Sciatic nerve (tissue), 2 donors: ENCODE results near the gene LTBP3. TPM values are rescaled to one million over a fixed set of nuclear protein-coding genes. Genes with fewer than 3 reads are reported as not detected.

Experiments used
- ATAC-seq: fragments of 200-7000 bp; cut with Tn5 transposase; one replicate; pipeline ENCODE4 v1.9.1; 2020; ENCODE audit warnings: mild to moderate bottlenecking, moderate library complexity
- DNase-seq: peaks from one replicate; pipeline ENCODE4 v3.0.0-alpha.2; 2020; ENCODE audit warnings: low spot score
- intact Hi-C: fragments of 100-400 bp; cut with DNase I; formaldehyde crosslinking; loops from one replicate; pipeline ENCODE4 v1.14.2; 2022
- total RNA-seq: library from RNA; stranded (reverse); fragmentation: NEBNext Ultra II Directional; extraction: Animal tissue kit (Norgen Biotek cat#: 25700); gene quantifications from one replicate; pipeline ENCODE4 v1.2.1, GENCODE V29; 2021
- donor health status: DM: no; HTN: no; CAD: no.
- donor health status: DM: no; HTN: no; CAD: no.

Gene LTBP3
- total RNA-seq, 1 donor from 2014 or later, result 306 TPM

DNA sequence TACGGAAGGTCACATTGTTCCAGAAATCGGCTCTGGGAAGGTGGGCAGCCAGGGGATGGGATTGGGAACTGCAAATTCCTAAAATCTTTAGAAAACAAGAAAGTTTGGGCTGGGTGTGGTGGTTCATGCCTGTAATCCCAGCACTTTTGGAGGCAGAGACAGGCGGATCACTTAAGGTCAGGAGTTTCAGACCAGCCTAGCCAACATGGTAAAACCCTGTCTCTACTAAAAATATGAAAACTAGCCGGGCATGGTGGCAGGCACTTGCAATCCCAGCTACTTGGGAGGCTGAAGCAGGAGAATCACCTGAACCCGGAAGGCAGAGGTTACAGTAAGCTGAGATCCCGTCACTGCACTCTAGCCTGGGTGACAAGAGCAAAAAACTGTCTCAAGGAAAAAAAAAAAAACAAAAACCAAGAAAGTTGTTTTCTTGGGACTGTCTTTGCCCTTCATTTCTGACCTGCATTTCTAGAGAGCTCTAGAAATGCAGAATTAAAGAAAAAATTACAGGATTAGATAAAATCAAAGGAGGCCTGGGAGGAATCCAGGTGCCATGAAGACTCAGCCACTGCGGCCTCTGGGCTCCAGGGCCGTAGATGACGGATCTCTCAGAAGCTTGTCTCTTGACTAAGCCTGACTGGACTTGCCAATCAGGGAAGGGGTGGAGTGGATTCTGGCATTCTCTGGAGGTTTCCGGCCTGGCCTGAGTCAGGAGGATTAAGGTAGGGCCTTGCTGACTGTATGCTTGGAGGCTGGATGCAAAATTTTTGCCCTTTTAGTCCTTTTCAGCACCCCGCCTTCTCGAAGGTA, 64.6 kb downstream of the LTBP3 start:
- ATAC-seq, result peak; percentile 21
- intact Hi-C loops, result no loop called here
- peak; percentile 85 for DNase-seq

DNA sequence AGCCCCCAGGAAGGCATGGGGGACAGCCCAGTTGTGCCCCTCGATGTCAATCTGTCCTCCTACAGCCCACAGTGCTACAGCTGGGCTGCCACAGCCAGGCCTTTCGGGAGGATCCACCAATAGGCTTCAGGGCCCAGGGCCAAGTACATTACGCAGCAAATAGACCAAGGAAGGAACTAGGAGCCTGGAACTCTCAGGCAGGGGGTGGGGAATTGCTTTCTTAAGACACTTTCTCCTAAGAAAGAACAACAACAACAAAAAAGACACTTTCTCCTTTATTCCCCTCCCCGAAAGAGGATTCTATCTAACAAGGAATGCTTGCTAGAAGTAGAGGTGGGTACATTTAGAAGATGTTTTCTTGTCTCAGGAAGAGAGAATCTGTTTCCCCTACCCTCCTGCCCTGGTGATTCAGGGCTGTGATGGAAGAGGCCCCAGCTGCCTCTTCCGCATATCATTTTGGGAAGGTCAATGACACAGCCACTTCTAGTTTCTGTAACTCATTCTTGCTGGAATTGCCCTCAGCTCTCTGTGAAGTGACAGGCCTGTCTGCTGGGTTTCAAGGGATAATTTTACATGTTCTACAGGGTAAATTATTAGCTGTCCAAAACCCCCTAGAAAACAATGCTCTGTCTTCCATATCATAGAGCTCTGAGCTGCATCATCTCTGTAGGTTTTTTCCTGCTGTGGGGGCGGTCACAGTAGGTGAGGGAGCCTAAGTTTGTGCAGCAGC, 65.4 kb downstream of the LTBP3 start:
- peak; percentile 59 for ATAC-seq
- intact Hi-C loops, result no loop called here
- DNase-seq, result peak; percentile 91

- DNase-seq (no peak), ATAC-seq (no peak)
- intact Hi-C loops, result no loop called here
These were observed 65.8 kb downstream of the LTBP3 start for GRCh38 chr11:65492387-65492636.

DNA sequence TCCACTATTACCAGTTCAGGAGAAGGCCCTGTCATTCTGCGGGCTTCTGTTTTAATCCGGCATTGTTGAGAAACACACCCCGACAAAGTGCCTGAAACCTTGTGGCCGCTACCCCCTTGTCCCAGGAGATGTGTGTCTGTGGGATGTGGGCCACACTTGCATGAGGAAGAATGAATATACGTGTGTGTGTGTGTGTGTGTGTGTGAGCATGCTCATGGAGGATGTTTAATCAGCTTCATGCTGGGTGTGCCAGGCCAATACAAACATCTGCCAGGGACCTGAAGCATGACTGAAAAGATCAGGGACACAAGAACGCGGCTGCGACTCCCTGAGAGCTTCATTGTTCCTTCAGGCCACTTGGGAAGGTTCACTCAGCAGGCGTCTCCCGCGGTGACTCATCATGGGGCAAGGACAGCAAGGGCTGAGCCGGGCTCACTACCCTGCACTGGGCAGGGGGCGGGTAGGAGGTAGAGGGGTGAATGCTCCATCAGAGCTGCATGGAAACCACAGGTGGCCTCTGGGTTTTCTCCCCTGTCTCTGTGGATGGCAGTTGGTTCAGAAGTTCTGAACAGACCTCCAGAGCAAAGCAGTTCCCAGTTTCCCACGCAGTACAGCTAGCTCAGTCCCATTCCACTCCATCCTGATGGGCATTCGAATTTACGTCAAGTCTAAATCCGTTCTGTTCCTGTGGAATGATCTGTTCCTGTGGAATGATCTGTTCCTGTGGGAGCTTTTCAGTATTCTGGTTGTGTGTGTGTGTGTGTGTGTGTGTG, 66.4 kb downstream of the LTBP3 start:
- DNase-seq (peak; percentile 84), ATAC-seq (peak; percentile 22)
- intact Hi-C loops, result no loop called here

DNA sequence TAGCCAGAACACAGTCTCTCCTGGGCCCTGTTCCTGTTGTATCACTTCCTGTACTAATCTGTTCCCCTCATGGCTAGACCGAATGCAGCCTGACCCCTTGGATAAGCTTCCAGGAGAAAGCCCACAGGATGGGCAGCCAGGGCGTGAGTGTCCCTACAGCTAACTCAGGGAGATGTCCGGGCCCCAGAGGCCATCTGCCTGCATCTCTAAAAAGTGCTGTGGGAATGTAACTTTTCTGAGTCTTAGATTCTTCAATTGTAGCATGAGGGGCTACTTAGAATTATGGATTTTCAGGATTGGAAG, 67.0 kb downstream of the LTBP3 start:
- intact Hi-C loops, result no loop called here
- ATAC-seq (no peak), DNase-seq (peak; percentile 62)

DNA sequence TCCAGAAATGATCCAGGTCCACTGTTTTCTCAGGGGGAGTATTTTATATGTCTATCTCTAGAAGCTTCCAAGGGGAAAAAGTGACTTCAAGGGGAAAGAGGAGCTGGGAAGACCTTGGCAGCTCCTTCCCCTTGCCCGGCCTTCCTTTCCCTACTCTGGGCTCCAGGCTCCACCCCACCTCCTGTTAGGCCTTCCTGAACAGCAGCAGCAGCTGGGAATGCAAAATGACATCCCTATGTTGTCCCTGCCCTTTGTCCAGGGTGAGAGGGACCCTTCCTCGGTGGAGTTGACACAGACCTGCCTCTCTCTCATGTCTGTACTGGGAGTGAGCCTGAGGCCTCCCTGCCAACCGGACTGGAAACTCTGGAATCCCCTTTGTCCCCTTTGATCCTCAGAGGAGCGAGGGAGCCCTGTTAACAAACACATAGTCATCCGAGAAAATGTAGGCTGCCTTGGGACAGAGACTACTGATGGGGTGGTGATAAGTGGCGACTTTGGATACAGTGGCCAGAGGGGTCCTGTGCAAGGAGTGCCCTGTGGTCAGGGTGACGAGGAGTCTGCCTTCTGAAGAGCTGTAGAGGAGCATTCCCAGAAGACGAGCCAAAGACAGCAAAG, 68.3 kb downstream of the LTBP3 start:
- intact Hi-C loops, result no loop called here
- ATAC-seq (no peak), DNase-seq (peak; percentile 64)

DNA sequence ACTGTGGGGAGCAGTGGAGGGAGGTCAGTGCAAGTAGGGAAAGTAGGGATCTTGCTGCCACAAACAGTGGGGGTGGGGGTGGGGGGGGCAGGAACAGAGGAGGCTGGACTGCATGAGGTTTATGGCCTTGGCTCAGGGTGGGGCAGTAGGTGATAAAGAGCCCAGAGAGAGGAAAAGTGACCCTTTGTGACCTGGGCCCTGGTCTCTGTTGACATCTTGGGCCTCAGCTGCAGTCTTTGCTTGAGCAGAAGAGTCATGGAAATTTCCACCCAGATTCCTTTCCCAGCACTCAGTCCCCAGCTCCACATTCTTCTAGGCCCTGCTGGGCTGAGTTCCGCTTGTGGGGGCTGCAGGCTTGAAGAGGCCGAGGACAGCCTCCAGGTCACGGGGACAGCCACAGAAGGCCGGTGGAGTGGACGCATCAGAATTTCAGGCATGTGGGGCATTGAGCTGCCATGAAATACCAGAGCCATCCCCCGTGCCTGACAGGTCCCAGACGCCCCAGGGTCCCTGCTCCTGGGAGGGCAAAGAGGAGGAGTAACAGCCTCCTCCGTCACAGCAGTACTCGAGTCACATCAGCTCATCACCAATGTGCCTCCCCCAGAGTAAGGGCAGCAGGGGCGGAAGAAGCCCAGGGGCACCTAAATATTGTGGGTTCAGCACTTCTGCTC, 69.0 kb downstream of the LTBP3 start:
- ATAC-seq, result no peak
- intact Hi-C loops, result no loop called here
- peak; percentile 73 for DNase-seq

Other genes with a start within 250 kb of the LTBP3 start
- 34.7 TPM for gene CDC42EP2, start 243.5 kb downstream of the LTBP3 start, total RNA-seq
- 62.5 TPM for gene DPF2, start 224.5 kb downstream of the LTBP3 start, total RNA-seq
- not detected for gene TIGD3, start 203.6 kb downstream of the LTBP3 start, total RNA-seq
- 12.0 TPM for gene SLC25A45, start 175.7 kb downstream of the LTBP3 start, total RNA-seq
- gene FRMD8, start 171.7 kb downstream of the LTBP3 start, total RNA-seq, result 65.9 TPM
- gene NEAT1, start 135.6 kb downstream of the LTBP3 start, total RNA-seq, result 1,255 TPM
- 14,857 TPM for gene MALAT1, start 59.3 kb downstream of the LTBP3 start, total RNA-seq
- gene SCYL1, start 33.3 kb downstream of the LTBP3 start, total RNA-seq, result 64.0 TPM
- 23.7 TPM for gene ZNRD2, start 12.1 kb upstream of the LTBP3 start, total RNA-seq
- gene FAM89B, start 14.2 kb upstream of the LTBP3 start, total RNA-seq, result 44.1 TPM
- 149 TPM for gene EHBP1L1, start 17.7 kb upstream of the LTBP3 start, total RNA-seq
- gene KCNK7, start 37.4 kb upstream of the LTBP3 start, total RNA-seq, result 1.5 TPM
- 132 TPM for gene MAP3K11, start 55.9 kb upstream of the LTBP3 start, total RNA-seq
- gene PCNX3, start 57.4 kb upstream of the LTBP3 start, total RNA-seq, result 23.9 TPM
- gene SIPA1, start 79.7 kb upstream of the LTBP3 start, total RNA-seq, result 86.9 TPM
- gene RELA, start 104.6 kb upstream of the LTBP3 start, total RNA-seq, result 95.6 TPM
- gene KAT5, start 153.9 kb upstream of the LTBP3 start, total RNA-seq, result 81.5 TPM
- gene RNASEH2C, start 162.4 kb upstream of the LTBP3 start, total RNA-seq, result 42.5 TPM
- 12.9 TPM for gene AP5B1, start 222.6 kb upstream of the LTBP3 start, total RNA-seq
- gene OVOL1, start 228.7 kb upstream of the LTBP3 start, total RNA-seq, result not detected